HEK293 (cell line): ENCODE results near the gene ZNF529.

Experiments
- BCL11B ChIP-seq: fragments of 450-650 bp; formaldehyde crosslinking; IDR thresholded peaks from 2 replicates; pipeline ENCODE4 v1.5.1; 2016; ENCODE audit warnings: low read depth, missing biosample characterization, missing genetic modification characterization
- KLF7 ChIP-seq: fragments of 450-650 bp; formaldehyde crosslinking; IDR thresholded peaks from 2 replicates; pipeline ENCODE4 v1.5.1; 2016; ENCODE audit warnings: missing biosample characterization, missing genetic modification characterization, borderline replicate concordance
- YY2 ChIP-seq: fragments of 450-650 bp; formaldehyde crosslinking; IDR thresholded peaks from 2 replicates; pipeline ENCODE4 v1.5.1; 2016; ENCODE audit warnings: missing biosample characterization, missing genetic modification characterization
- ZBTB26 ChIP-seq: fragments of 450-650 bp; formaldehyde crosslinking; optimal IDR thresholded peaks from 2 replicates; pipeline ENCODE3; 2016; ENCODE audit warnings: missing biosample characterization, mild to moderate bottlenecking, missing genetic modification characterization
- ZBTB48 ChIP-seq: fragments of 450-650 bp; formaldehyde crosslinking; IDR thresholded peaks from 2 replicates; pipeline ENCODE4 v1.5.1; 2016; ENCODE audit warnings: missing biosample characterization, missing genetic modification characterization
- ZBTB6 ChIP-seq: fragments of 450-650 bp; formaldehyde crosslinking; IDR thresholded peaks from 2 replicates; pipeline ENCODE4 v1.5.1; 2017; ENCODE audit warnings: missing biosample characterization, missing genetic modification characterization
- ZEB2 ChIP-seq: fragments of 450-650 bp; formaldehyde crosslinking; IDR thresholded peaks from 2 replicates; pipeline ENCODE4 v1.5.1; 2016; ENCODE audit warnings: missing biosample characterization, missing genetic modification characterization
- ZIC2 ChIP-seq: fragments of 450-650 bp; formaldehyde crosslinking; IDR thresholded peaks from 2 replicates; pipeline ENCODE4 v1.5.1; 2016; ENCODE audit warnings: missing biosample characterization, missing genetic modification characterization
- ZNF155 ChIP-seq: fragments of 450-650 bp; formaldehyde crosslinking; IDR thresholded peaks from 2 replicates; pipeline ENCODE4 v1.5.1; 2016; ENCODE audit warnings: missing biosample characterization, missing genetic modification characterization
- ZNF175 ChIP-seq: fragments of 450-650 bp; formaldehyde crosslinking; IDR thresholded peaks from 2 replicates; pipeline ENCODE4 v1.5.1; 2016; ENCODE audit warnings: missing biosample characterization, missing genetic modification characterization
- ZNF184 ChIP-seq: fragments of 450-650 bp; IDR thresholded peaks from 2 replicates; pipeline ENCODE4 v1.5.1; 2018; ENCODE audit warnings: missing biosample characterization, mild to moderate bottlenecking, missing genetic modification characterization
- ZNF335 ChIP-seq: fragments of 450-650 bp; formaldehyde crosslinking; conservative IDR thresholded peaks from 2 replicates; pipeline ENCODE4 v1.5.1; 2016; ENCODE audit warnings: missing biosample characterization, missing genetic modification characterization
- ZNF341 ChIP-seq: fragments of 450-650 bp; formaldehyde crosslinking; IDR thresholded peaks from 2 replicates; pipeline ENCODE4; 2016; ENCODE audit warnings: low read depth, missing biosample characterization, missing genetic modification characterization
- ZNF513 ChIP-seq: fragments of 450-650 bp; IDR thresholded peaks from 2 replicates; pipeline ENCODE4 v1.5.1; 2018; ENCODE audit warnings: missing biosample characterization, missing genetic modification characterization
- ZNF549 ChIP-seq: fragments of 450-650 bp; IDR thresholded peaks from 2 replicates; pipeline ENCODE4 v1.5.1; 2018; ENCODE audit warnings: missing biosample characterization, missing genetic modification characterization, mild to moderate bottlenecking, inconsistent platforms, moderate library complexity
- ZNF560 ChIP-seq: fragments of 450-650 bp; formaldehyde crosslinking; IDR thresholded peaks from 2 replicates; pipeline ENCODE4 v1.5.1; 2017; ENCODE audit warnings: missing biosample characterization, missing genetic modification characterization, borderline replicate concordance
- ZNF610 ChIP-seq: fragments of 450-650 bp; formaldehyde crosslinking; IDR thresholded peaks from 2 replicates; pipeline ENCODE4 v1.5.1; 2016; ENCODE audit warnings: missing biosample characterization, missing genetic modification characterization, borderline replicate concordance
- ZNF704 ChIP-seq: fragments of 450-650 bp; formaldehyde crosslinking; IDR thresholded peaks from 2 replicates; pipeline ENCODE4 v1.5.1; 2016; ENCODE audit warnings: missing biosample characterization, missing genetic modification characterization
- ZNF776 ChIP-seq: fragments of 450-650 bp; formaldehyde crosslinking; IDR thresholded peaks from 2 replicates; pipeline ENCODE4 v1.5.0; 2017; ENCODE audit warnings: missing biosample characterization, missing genetic modification characterization, borderline replicate concordance
- TF ChIP-seq, protein P1 (sequence below): fragments of 450-650 bp; formaldehyde crosslinking; IDR thresholded peaks from 2 replicates; pipeline ENCODE4 v1.5.1; 2016; ENCODE audit warnings: missing biosample characterization, missing genetic modification characterization, borderline replicate concordance
- TF ChIP-seq, protein P2 (sequence below): fragments of 450-650 bp; formaldehyde crosslinking; IDR thresholded peaks from 2 replicates; pipeline ENCODE4 v1.5.1; 2017; ENCODE audit warnings: missing biosample characterization, missing genetic modification characterization
- TF ChIP-seq, protein P3 (sequence below): fragments of 450-650 bp; formaldehyde crosslinking; IDR thresholded peaks from 2 replicates; pipeline ENCODE4 v1.5.1; 2016; ENCODE audit warnings: missing biosample characterization, missing genetic modification characterization
- TF ChIP-seq, protein P4 (sequence below): fragments of 450-650 bp; formaldehyde crosslinking; IDR thresholded peaks from 2 replicates; pipeline ENCODE4 v1.5.1; 2016; ENCODE audit warnings: missing biosample characterization, missing genetic modification characterization

ZNF529 gene

DNA sequence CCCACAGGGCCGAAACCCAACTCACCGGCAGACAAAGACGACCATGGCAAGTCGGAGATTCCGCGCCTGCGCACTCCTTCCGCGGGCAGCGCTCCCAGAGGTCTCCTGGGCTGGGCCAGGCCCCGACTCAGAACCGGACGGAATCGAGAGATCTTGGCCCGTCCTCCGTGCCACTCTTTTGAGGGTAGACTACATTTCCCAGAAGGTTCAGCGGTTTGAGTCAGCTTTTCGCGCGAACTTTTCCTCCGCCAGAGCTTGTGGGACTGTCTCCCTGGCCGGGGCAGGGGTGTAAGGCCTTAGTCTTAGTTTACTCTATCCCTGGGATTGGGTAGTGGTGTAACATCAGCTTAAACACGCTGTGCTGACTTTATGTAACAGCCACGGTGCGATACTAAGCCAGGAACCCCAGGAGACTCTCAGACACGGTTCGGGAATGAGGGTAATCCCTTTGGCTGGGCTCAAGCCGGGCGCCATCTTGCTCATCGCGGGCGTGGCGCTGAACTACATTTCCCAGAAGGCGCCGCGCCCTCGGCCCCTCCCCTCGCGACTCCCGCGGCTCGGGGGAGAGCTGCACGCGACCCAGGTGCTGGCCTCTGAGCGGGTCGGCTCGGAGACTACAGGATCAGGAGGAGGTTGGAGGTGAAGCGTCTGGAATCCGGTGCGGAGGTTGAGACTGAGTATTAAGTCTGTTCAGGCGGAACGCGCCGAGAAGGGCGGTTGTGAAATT is 44.7 kb downstream of the ZNF529 start, which contains the start of gene ZNF260 (continued):
- no peak; the same call in none of the 2 replicates for TF ChIP-seq ZNF610 (tag by site-specific recombination)
- TF ChIP-seq BCL11B, result peak; percentile 43; the same call in 1 of the 2 replicates
- TF ChIP-seq, protein P1, sequence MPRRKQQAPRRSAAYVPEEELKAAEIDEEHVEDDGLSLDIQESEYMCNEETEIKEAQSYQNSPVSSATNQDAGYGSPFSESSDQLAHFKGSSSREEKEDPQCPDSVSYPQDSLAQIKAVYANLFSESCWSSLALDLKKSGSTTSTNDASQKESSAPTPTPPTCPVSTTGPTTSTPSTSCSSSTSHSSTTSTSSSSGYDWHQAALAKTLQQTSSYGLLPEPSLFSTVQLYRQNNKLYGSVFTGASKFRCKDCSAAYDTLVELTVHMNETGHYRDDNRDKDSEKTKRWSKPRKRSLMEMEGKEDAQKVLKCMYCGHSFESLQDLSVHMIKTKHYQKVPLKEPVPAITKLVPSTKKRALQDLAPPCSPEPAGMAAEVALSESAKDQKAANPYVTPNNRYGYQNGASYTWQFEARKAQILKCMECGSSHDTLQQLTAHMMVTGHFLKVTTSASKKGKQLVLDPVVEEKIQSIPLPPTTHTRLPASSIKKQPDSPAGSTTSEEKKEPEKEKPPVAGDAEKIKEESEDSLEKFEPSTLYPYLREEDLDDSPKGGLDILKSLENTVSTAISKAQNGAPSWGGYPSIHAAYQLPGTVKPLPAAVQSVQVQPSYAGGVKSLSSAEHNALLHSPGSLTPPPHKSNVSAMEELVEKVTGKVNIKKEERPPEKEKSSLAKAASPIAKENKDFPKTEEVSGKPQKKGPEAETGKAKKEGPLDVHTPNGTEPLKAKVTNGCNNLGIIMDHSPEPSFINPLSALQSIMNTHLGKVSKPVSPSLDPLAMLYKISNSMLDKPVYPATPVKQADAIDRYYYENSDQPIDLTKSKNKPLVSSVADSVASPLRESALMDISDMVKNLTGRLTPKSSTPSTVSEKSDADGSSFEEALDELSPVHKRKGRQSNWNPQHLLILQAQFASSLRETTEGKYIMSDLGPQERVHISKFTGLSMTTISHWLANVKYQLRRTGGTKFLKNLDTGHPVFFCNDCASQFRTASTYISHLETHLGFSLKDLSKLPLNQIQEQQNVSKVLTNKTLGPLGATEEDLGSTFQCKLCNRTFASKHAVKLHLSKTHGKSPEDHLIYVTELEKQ (tag by site-specific recombination), result no peak
- TF ChIP-seq ZNF560 (tag by site-specific recombination), result no peak
- TF ChIP-seq ZBTB6 (tag by site-specific recombination), result no peak
- peak; percentile 86 for TF ChIP-seq ZNF184 (tag by site-specific recombination)
- TF ChIP-seq, protein P2, sequence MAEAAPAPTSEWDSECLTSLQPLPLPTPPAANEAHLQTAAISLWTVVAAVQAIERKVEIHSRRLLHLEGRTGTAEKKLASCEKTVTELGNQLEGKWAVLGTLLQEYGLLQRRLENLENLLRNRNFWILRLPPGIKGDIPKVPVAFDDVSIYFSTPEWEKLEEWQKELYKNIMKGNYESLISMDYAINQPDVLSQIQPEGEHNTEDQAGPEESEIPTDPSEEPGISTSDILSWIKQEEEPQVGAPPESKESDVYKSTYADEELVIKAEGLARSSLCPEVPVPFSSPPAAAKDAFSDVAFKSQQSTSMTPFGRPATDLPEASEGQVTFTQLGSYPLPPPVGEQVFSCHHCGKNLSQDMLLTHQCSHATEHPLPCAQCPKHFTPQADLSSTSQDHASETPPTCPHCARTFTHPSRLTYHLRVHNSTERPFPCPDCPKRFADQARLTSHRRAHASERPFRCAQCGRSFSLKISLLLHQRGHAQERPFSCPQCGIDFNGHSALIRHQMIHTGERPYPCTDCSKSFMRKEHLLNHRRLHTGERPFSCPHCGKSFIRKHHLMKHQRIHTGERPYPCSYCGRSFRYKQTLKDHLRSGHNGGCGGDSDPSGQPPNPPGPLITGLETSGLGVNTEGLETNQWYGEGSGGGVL (tag by site-specific recombination), result peak; percentile 17; the same call in 1 of the 2 replicates
- TF ChIP-seq ZNF341 (tag by site-specific recombination), result peak; percentile 68
- TF ChIP-seq, protein P3, sequence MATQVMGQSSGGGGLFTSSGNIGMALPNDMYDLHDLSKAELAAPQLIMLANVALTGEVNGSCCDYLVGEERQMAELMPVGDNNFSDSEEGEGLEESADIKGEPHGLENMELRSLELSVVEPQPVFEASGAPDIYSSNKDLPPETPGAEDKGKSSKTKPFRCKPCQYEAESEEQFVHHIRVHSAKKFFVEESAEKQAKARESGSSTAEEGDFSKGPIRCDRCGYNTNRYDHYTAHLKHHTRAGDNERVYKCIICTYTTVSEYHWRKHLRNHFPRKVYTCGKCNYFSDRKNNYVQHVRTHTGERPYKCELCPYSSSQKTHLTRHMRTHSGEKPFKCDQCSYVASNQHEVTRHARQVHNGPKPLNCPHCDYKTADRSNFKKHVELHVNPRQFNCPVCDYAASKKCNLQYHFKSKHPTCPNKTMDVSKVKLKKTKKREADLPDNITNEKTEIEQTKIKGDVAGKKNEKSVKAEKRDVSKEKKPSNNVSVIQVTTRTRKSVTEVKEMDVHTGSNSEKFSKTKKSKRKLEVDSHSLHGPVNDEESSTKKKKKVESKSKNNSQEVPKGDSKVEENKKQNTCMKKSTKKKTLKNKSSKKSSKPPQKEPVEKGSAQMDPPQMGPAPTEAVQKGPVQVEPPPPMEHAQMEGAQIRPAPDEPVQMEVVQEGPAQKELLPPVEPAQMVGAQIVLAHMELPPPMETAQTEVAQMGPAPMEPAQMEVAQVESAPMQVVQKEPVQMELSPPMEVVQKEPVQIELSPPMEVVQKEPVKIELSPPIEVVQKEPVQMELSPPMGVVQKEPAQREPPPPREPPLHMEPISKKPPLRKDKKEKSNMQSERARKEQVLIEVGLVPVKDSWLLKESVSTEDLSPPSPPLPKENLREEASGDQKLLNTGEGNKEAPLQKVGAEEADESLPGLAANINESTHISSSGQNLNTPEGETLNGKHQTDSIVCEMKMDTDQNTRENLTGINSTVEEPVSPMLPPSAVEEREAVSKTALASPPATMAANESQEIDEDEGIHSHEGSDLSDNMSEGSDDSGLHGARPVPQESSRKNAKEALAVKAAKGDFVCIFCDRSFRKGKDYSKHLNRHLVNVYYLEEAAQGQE (tag by site-specific recombination), result peak; percentile 49
- peak; percentile 94 for TF ChIP-seq ZBTB48 (tag by site-specific recombination)
- no peak for TF ChIP-seq ZNF513 (tag by site-specific recombination)
- TF ChIP-seq ZNF335, result peak; percentile 97
- TF ChIP-seq ZEB2, result peak; percentile 96
- TF ChIP-seq ZNF549 (tag by site-specific recombination), result no peak
- no peak for TF ChIP-seq ZNF776 (tag by site-specific recombination)
- TF ChIP-seq ZNF175 (tag by site-specific recombination), result no peak
- no peak for TF ChIP-seq ZNF704 (tag by site-specific recombination)
- no peak for TF ChIP-seq ZNF155 (tag by site-specific recombination)
- peak; percentile 88; the same call in 1 of the 2 replicates for TF ChIP-seq ZIC2 (tag by site-specific recombination)
- TF ChIP-seq ZBTB26 (tag by site-specific recombination), result peak; percentile 93
- TF ChIP-seq, protein P4, sequence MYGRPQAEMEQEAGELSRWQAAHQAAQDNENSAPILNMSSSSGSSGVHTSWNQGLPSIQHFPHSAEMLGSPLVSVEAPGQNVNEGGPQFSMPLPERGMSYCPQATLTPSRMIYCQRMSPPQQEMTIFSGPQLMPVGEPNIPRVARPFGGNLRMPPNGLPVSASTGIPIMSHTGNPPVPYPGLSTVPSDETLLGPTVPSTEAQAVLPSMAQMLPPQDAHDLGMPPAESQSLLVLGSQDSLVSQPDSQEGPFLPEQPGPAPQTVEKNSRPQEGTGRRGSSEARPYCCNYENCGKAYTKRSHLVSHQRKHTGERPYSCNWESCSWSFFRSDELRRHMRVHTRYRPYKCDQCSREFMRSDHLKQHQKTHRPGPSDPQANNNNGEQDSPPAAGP (tag by site-specific recombination), result peak; percentile 89
- peak; percentile 92 for TF ChIP-seq YY2 (tag by site-specific recombination)
- peak; percentile 96 for TF ChIP-seq KLF7
